Stimulated activated naive CD8-positive, alpha-beta T cell treated with anti-CD3 and anti-CD28 coated beads, Interleukin-15, Interleukin-2, amounts not matched to agents 100 U/mL and 50 U/mL, for 24 hours (primary cell): Measurements from ENCODE around the gene ADH5.
"Not testable (repeated sequence)": the region's sequence is repeated elsewhere in the genome, so short reads cannot be mapped to it uniquely, and the experiment has no call there.

Source experiments
- ATAC-seq: fragments of 150-1000 bp; cut with Tn5 transposase; one replicate; pipeline ENCODE4 v1.10.0; 2021
- DNase-seq: peaks from one replicate; pipeline ENCODE4 v3.0.0; 2021

Gene ADH5

GRCh38 chr4:99088481-99089365 is at the start of gene ADH5:
Gene ADH5, minus strand, starts transcription at chr4:99088788. Its CDS starts 88 bp downstream, at chr4:99088700.
- ATAC-seq (peak; percentile 99), DNase-seq (peak; percentile 95)

- ATAC-seq (no peak), DNase-seq (no peak)
Measured at GRCh38 chr4:99136329-99136728, 47.7 kb upstream of the ADH5 start.

GRCh38 chr4:99135541-99136162 is 47.1 kb upstream of the ADH5 start:
- DNase-seq, result no peak
- no peak for ATAC-seq

- ATAC-seq (no peak), DNase-seq (no peak)
Measured at GRCh38 chr4:99134586-99134985, 46.0 kb upstream of the ADH5 start.

DNA sequence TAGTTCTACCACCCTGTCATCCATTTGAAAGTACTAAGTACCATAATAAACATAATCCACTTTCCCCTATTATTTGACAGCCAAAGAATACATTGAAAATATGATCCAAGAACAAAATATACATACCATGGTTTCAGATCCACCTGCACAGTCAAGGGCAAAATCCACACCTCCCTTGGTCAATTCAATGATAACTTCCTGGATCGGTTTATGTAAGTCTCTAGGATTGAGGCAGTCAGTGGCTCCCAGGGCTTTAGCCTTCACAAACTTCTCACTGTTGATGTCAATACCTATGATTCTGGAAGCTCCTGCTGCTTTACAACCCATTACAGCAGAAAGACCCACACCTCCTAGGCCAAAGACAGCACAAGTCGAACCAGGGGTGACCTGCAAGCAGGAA is 42.8 kb upstream of the ADH5 start:
- ATAC-seq, result no peak
- no peak for DNase-seq

- no peak for ATAC-seq
- DNase-seq, result no peak
Measured at GRCh38 chr4:99126376-99126775, 37.8 kb upstream of the ADH5 start.

- DNase-seq, result no peak
- no peak for ATAC-seq
Measured at GRCh38 chr4:99121008-99121407, 32.4 kb upstream of the ADH5 start.

GRCh38 chr4:99120501-99120900 is 31.9 kb upstream of the ADH5 start:
- no peak for DNase-seq
- no peak for ATAC-seq

- DNase-seq (no peak), ATAC-seq (no peak)
Measured at GRCh38 chr4:99117876-99118693, 29.5 kb upstream of the ADH5 start.

DNA sequence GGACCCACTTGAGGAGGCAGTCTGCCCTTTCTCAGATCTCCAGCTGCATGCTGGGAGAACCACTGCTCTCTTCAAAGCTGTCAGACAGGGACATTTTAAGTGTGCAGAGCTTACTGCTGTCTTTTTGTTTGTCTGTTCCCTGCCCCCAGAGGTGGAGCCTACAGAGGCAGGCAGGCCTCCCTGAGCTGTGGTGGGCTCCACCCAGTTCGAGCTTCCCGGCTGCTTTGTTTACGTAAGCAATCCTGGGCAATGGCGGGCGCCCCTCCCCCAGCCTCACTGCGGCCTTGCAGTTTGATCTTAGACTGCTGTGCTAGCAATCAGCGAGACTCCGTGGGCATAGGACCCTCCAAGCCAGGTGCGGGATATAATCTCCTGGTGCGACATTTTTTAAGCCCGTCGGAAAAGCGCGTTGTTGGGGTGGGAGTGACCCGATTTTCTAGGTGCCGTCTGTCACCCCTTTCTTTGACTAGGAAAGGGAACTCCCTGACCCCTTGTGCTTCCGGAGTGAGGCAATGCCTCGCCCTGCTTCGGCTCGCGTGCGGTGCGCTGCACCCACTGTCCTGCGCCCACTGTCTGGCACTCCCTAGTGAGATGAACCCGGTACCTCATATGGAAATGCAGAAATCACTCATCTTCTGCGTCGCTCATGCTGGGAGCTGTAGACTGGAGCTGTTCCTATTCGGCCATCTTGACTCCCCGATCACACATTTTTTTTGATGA is 28.7 kb upstream of the ADH5 start:
- not testable (repeated sequence) for ATAC-seq, DNase-seq

DNA sequence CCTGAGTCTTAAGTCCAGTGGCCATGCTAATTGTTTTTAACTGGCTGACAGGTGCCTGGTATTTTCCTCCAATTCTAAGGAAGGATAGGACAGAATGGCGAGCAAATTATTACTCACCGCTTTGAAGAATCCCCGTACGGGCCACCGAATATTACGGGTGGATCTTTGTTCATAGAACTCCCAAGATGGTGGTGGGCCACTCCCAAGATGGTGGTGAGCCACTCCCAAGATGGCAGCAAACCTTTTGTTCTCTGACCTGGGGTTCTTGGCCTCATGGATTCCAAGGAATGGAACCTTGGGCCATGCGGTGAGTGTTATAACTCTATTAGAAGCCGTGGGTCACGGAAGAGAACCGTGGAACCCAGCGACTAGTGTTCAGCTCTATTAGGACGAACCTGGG is 20.7 kb upstream of the ADH5 start:
- DNase-seq, ATAC-seq: not testable (repeated sequence)

DNA sequence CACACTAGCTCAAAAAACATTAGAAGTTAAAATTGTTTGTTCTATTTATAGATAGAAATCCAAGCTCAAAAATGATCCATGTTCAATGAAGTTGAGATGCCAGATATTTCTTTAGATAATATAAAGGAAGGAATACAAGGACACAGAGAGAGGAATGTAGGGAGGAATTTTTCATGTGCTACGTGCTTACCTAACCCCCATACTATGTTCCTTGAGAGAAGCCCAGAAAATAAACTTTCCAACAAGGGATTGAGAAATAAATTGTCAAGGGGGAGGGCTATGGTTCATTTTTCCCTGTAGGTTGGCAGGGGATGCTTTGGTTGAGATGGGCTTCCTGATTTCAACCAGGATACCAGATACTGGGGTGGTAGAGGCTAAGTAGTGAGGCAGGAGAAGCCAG is 15.6 kb upstream of the ADH5 start:
- no peak for DNase-seq
- ATAC-seq, result no peak

- ATAC-seq (no peak), DNase-seq (no peak)
Measured at GRCh38 chr4:99103166-99103565, 14.6 kb upstream of the ADH5 start.

DNA sequence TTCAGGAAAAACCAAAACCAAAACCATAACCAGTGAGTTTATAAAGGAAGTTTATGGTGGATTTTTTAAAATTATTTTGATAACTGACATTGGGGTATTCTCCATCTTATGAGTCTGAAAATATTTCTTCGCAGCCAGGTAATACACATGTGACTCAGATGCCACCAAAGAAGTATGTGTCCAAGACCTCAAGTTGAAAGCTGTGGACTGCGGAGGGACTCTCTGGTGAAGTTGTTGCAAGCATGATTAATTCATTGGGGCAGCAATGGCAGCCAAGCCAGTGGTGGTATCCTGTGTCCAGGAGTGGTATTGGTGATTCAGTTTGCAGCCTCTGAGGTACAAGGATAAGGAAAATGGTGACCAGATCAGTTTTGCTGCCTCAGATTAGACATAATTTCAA is 14.0 kb upstream of the ADH5 start:
- ATAC-seq (no peak), DNase-seq (no peak)

GRCh38 chr4:99100876-99101275 is 12.3 kb upstream of the ADH5 start:
- DNase-seq, result no peak
- no peak for ATAC-seq

GRCh38 chr4:99099814-99100213 is 11.2 kb upstream of the ADH5 start:
- ATAC-seq, DNase-seq: not testable (repeated sequence)

- no peak for DNase-seq
- no peak for ATAC-seq
Measured at GRCh38 chr4:99099311-99099710, 10.7 kb upstream of the ADH5 start.

DNA sequence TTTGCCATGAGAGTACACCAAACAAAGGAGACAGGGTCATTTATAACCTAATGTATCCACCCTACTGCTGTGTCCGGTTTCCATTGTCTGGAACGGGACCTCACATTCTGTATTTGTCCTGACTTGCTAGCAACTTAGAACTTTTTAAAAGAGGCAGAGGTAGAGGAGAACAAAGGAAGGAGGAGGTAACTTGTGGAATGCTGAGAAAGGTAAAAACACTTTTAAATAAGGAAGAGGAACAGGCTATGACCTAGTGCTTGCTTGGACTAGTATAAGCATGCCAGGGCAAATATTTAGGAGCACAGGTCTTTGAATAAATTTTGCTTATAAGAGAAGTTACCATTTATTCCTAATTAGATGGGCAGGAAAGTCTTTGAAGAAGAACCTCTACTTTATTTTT is 3.3 kb upstream of the ADH5 start:
- not testable (repeated sequence) for ATAC-seq, DNase-seq

DNA sequence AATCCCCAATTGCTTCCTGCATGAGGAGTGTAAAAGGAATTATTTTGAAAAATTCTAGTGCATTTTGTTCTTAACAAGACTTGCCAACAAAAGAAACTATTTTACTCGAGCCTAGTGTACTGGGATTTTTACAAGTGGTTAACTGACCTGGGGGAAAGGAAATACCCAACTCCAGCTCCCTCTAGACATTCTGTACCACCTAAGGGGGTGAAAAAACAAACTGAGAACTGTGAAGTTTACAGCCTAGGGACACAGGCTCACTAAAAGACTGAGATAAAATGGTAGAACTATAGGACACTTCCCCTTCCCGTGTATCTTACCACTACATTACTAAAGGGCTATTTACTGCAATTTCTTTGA is 2.6 kb upstream of the ADH5 start:
- DNase-seq, result no peak
- ATAC-seq, result no peak

DNA sequence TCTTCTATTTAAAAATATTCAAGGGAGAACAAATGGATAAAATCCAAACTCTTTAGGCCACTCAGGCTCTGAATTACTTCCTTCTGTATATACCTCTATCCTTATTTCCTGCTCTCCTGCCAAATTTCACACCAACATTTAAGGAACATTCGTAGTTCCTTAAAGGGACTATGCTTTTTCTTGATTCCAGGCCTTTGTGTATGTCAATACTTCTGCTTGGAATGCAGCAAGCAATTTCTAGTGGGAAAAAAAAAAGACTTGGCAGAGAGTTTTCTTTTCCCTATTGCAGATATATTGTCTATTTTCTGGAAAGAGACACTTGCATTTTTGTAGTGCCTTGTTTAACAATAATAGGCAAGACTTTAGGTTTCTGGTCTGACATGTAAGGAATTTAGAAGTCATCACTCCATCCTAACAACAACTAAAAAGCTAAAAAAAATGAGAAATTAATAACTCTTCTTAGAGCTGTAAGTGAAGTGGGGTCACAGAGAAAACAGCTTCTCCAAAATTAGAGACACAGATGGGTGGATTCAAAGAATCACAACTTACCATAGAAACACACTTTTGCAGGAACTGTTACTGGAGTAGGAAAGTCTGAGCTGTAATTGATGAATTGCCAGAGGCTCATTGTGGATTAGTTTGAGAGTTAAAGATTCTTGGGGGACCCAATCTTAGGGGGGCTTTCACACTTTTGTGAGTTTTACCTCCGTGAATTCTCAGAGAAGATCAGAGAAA is 2.1 kb upstream of the ADH5 start:
- no peak for DNase-seq
- no peak for ATAC-seq

DNA sequence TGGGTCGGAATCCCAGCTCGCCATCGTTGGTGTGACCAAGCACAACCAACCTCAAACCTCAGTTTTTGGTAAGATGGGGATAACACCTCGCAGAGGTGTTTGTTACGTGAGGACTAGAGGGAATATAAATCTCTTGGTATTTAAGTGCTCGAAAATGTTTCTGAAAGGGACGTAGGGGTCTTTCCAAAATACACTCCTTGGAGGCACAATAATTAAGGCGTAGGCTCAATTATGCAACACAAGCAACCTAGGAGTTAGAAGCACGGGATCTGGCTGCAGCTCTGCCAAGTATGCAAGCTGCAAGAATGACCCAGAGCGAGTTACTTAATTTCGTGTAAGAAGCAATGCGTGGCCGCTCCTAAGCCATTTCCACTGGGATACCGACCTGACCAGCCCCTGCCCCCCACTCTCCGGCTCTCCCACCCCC is 552 bp downstream of the ADH5 start:
- DNase-seq (peak; percentile 22), ATAC-seq (no peak)
